COLO668 (cell line): Measurements from ENCODE around the gene CYLD.

ENCODE experiments used
- DNase-seq: peaks from one replicate; lab custom pipeline; 2025; ENCODE audit not compliant: unreplicated experiment; lab: John Stamatoyannopoulos, UW

Gene CYLD

GRCh38 chr16:50841081-50841886 lies 99.4 kb downstream of the CYLD start:
- no peak for DNase-seq

- no peak for DNase-seq
Observed at GRCh38 chr16:50842013-50842505, 100.2 kb downstream of the CYLD start.

- DNase-seq, result no peak
Observed at GRCh38 chr16:50842589-50842988, 100.7 kb downstream of the CYLD start.

DNA sequence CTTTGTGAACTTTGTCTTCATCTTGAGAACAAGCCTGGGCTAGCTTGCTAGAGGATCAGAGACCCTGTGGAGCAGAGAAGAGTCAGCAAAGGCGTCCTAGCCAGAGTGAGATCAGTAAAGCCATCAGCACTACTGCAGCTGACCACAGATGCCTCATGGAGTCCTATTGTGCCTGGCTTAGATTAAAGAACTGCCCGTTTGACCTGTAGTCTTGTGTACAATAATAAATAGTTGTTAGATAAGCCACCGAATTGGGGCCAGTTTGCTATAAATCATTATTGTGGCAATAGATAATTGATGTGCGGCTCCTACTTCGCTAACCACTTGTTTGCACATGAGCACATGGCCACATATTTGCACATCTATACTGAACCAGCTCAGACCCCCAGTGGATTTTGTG lies 103.0 kb downstream of the CYLD start:
- DNase-seq, result no peak

DNA sequence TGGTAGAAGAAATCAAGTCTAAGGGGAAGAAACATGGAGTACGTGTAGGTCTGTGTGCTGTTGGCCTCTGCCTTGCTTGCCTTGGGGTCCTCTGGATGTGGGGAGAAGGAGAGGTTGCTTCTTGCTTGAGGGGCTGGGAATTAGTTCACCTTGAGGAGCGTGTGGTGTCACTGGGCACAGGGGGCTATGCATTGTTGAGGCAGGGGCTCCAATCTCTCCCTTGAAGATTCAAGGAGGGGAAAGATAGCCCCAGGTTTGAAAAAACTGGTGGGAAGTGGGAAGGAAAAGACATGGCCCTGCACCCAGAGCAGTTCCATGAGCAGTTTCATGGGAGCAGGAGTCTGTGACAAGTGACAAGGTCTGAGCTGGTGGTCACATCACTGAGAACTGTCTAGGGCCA lies 103.4 kb downstream of the CYLD start:
- no peak for DNase-seq

GRCh38 chr16:50846511-50846910 lies 104.6 kb downstream of the CYLD start:
- no peak for DNase-seq

DNA sequence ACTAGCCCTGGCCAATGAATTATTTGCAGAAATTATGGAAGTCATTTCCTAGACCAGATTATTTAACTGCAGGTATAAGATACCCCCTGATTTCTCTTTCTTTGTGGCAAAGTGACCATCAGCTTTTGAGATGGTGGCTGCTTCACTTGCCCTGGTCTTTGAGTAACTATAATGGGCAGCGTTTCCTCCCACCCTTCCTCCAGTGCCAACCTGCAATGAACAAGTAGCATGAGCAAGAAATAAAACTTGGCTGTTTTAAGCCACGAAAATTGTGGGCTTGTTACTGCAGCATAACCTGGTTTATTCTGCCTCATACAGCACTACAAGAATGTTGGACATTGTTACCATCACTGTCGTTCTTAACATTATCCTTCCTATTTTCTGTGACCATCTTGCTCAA lies 105.3 kb downstream of the CYLD start:
- DNase-seq, result no peak

DNA sequence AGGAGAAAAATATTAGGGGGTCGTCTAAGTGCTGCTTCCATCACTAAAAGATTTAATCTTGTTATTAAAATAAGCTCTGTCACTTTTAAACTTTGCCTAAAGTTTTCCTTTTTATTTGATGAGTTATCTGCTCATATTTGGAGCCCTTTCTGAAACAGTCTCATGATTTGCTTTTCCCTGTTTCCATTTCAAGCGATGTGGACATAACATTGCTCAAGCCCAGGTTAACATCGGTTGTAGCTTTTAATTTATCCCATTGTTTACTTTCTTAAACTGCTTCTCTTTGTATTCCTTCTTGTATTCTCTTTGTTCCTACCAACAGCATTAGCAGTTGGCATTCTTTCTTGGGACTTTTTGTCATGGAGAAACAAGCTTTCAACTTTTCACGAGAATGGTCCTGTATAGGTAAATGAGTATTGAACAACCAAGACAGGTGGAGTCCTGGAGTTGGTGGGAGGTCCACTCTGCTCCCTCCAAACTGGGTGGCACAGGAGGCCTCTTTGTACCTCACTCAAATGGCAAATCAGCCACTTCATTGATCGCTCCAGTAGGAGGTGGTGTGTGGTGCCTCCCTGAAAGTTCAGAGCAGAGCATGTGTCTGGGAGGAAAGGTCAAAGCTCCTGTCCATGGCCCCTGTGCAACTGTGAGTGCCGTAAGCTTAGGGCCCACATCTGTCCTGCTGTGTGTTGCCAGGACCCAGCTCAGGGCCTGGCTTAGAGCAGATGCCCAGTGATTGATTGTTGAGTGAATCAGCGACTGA lies 107.0 kb downstream of the CYLD start:
- no peak for DNase-seq
